Gastroesophageal sphincter (tissue), 4 donors: ENCODE results near the gene SMIM15. TPM values are rescaled to one million over a fixed set of nuclear protein-coding genes. Genes with fewer than 3 reads are reported as not detected.

ENCODE experiments used
- ATAC-seq: fragments of 150-250 bp; one replicate; pipeline ENCODE4 v1.9.1; 2016; ENCODE audit warnings: mild to moderate bottlenecking, moderate library complexity
- H3K27ac ChIP-seq, 4 donors: fragments of 200-600 bp; sonication (generic) in 3 of 4; 1 replicate in 3 of 4; 2 replicates in 1 of 4; pipeline ENCODE4 v1.5.1; 2016 to 2019
- H3K27me3 ChIP-seq: fragments of 200-600 bp; sonication (generic); one replicate; pipeline ENCODE4 v1.5.1; 2019
- H3K36me3 ChIP-seq, 2 donors: fragments of 200-600 bp; sonication (generic); one replicate each; pipeline ENCODE4 v1.5.1; 2019; ENCODE audit warnings: control low read depth in 1 of 2
- H3K4me1 ChIP-seq, 3 donors: fragments of 200-600 bp; sonication (generic); 1 replicate in 2 of 3; 2 replicates in 1 of 3; pipeline ENCODE4 v1.5.1; 2016 to 2019; ENCODE audit warnings: control low read depth in 2 of 3
- H3K4me3 ChIP-seq, 2 donors: fragments of 200-600 bp; sonication (generic); one replicate each; pipeline ENCODE4 v1.5.1; 2019; ENCODE audit warnings: mild to moderate bottlenecking in 1 of 2, moderate library complexity in 1 of 2
- H3K9me3 ChIP-seq, 3 donors: fragments of 200-600 bp; sonication (generic); one replicate each; pipeline ENCODE4 v1.5.1; 2017 to 2019; ENCODE audit warnings: control low read depth in 2 of 3
- CTCF ChIP-seq, 4 experiments: fragments of 200-600 bp in 2 of 4; fragments of 450-650 bp in 2 of 4; sonication (generic) in 1 of 4; IDR thresholded peaks; one replicate each; pipeline ENCODE4 v1.5.1; 2017 to 2019; ENCODE audit warnings: antibody characterized with exemption in 4 of 4, mild to moderate bottlenecking in 2 of 4, moderate library complexity in 2 of 4
- EP300 ChIP-seq: sonication (generic); formaldehyde crosslinking; IDR thresholded peaks from one replicate; pipeline ENCODE4 v1.6.1; 2017; ENCODE audit warnings: antibody characterized with exemption, mild to moderate bottlenecking
- POLR2A ChIP-seq, 2 donors: fragments of 450-650 bp; IDR thresholded peaks; one replicate each; pipeline ENCODE4 v1.6.1; 2017; ENCODE audit warnings: antibody characterized with exemption in 2 of 2, mild to moderate bottlenecking in 2 of 2, moderate library complexity in 1 of 2
- POLR2AphosphoS5 ChIP-seq: sonication (generic); formaldehyde crosslinking; IDR thresholded peaks from one replicate; pipeline ENCODE4 v1.6.1; 2017; ENCODE audit warnings: antibody characterized with exemption
- WGBS, 2 donors: methylation state at CpG; one replicate each; pipeline ENCODE4 v1.1.5; 2018; ENCODE audit warnings: low coverage in 1 of 2; 5-methylcytosine and 5-hydroxymethylcytosine counted together
- total RNA-seq, 4 donors: library from RNA; depleted of rRNA; stranded (reverse); fragments of >200 nt; gene quantifications; one replicate each; pipeline ENCODE4 v1.1.0, GENCODE V29; 2016

The SMIM15 gene
- total RNA-seq, 4 donors from 2014 or later: 20.7 to 32.2 (median 21.3) TPM

GRCh38 chr5:61148515-61148914, 13.8 kb downstream of the SMIM15 start:
- Histone ChIP-seq H3K9me3 (no peaks in the 10 kb centered on the region), H3K4me3 (no peak overlapping the region), H3K36me3 (no peaks in the 10 kb centered on the region), H3K27ac (no peak overlapping the region), H3K27me3 (no peaks in the 10 kb centered on the region), H3K4me1 (no peaks in the 10 kb centered on the region)
- ATAC-seq: no peak
- TF ChIP-seq POLR2AphosphoS5 (no peak), EP300 (no peak), CTCF (IDR thresholded peaks at IDR 0.05) (no peak), POLR2A (IDR thresholded peaks at IDR 0.05) (no peak)

DNA sequence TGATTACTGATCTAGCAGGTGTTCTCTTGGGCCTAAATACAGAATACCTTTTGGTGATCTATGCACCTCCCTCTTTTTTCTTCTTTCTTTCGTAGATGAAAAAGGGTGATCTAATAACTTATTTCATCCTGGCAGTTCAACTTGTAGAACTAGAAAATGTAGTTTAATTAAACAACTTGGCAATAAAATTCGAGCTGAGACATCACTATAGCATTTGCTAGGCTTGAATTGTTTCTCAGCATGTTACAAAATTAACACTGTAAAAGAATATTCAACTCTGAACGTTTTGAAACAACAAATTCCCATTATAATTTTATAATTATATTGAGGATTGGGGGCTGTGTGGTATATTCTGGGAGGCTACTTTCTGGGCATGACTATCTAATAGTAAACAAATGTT, 19.5 kb downstream of the SMIM15 start:
- H3K4me1 ChIP-seq: no peaks in the 10 kb centered on the region
- H3K36me3 ChIP-seq: no peaks in the 10 kb centered on the region
- no peak overlapping the region for H3K4me3 ChIP-seq
- H3K27ac ChIP-seq: no peak overlapping the region
- H3K27me3 ChIP-seq: no peaks in the 10 kb centered on the region
- no peaks in the 10 kb centered on the region for H3K9me3 ChIP-seq
- no peak for ATAC-seq
- TF ChIP-seq EP300: no peak
- no peak for TF ChIP-seq POLR2A (IDR thresholded peaks at IDR 0.05)
- TF ChIP-seq CTCF (IDR thresholded peaks at IDR 0.05): no peak
- TF ChIP-seq POLR2AphosphoS5: no peak
- 61% methylated on average over 2 to 3 of the region's 3 CpGs for WGBS, 2 donors

DNA sequence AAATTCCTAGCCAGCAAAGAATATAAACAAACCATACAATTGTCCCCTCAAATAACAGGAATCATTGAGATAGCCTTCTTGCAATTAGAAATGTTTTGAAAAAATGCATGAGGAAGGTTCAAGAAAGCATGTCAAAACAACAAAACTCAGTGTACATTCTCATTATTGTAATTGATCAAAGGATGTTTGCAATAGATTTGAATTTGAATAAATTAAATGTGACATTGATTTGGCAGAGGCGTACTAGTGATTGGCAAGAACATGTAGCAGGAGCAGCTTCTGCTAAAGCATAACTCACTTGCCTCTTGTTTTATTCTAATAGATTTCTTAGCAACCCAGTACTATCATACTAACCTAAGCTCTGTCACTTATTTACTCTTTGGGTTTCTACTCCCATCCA, 19.9 kb downstream of the SMIM15 start:
- no peaks in the 10 kb centered on the region for H3K36me3 ChIP-seq
- TF ChIP-seq EP300 (no peak), POLR2A (IDR thresholded peaks at IDR 0.05) (no peak), CTCF (IDR thresholded peaks at IDR 0.05) (no peak), POLR2AphosphoS5 (no peak)
- 86 to 100% methylated on average over 1 of the region's 1 CpG for WGBS, 2 donors

GRCh38 chr5:61141801-61142200, 20.5 kb downstream of the SMIM15 start:
- ATAC-seq: no peak
- WGBS, 2 donors: 57% methylated on average over 1 of the region's 1 CpG; no CpG with 5 or more reads in 1 of the 2 donors
- H3K4me3 ChIP-seq: no peak overlapping the region

More for the DNA sequence above, 19.9 kb downstream of the SMIM15 start:
- Histone ChIP-seq H3K4me1 (no peaks in the 10 kb centered on the region), H3K27me3 (no peaks in the 10 kb centered on the region), H3K27ac (no peak overlapping the region), H3K9me3 (no peaks in the 10 kb centered on the region), H3K4me3 (no peak overlapping the region)
- ATAC-seq: no peak

More at GRCh38 chr5:61141801-61142200, 20.5 kb downstream of the SMIM15 start:
- TF ChIP-seq CTCF (IDR thresholded peaks at IDR 0.05) (no peak), POLR2A (IDR thresholded peaks at IDR 0.05) (no peak), EP300 (no peak), POLR2AphosphoS5 (no peak)
- H3K4me1 ChIP-seq: no peaks in the 10 kb centered on the region
- no peaks in the 10 kb centered on the region for H3K9me3 ChIP-seq
- no peaks in the 10 kb centered on the region for H3K36me3 ChIP-seq
- no peaks in the 10 kb centered on the region for H3K27me3 ChIP-seq
- no peak overlapping the region for H3K27ac ChIP-seq
